Upper lobe of left lung (tissue), 4 donors: ENCODE data around the gene ERFL.

Experiments
- CTCF ChIP-seq, 6 experiments: fragments of 450-650 bp in 4 of 6; fragments of 200-600 bp in 2 of 6; sonication (generic) in 2 of 6; IDR thresholded peaks; one replicate each; pipeline ENCODE4 v1.5.1; 2016 to 2019; ENCODE audit warnings: antibody characterized with exemption in 6 of 6
- EP300 ChIP-seq, 4 donors: sonication (generic); formaldehyde crosslinking; IDR thresholded peaks; one replicate each; pipeline ENCODE4 v1.5.1; 2017; ENCODE audit warnings: antibody characterized with exemption in 4 of 4, control low read depth in 2 of 4

DNA sequence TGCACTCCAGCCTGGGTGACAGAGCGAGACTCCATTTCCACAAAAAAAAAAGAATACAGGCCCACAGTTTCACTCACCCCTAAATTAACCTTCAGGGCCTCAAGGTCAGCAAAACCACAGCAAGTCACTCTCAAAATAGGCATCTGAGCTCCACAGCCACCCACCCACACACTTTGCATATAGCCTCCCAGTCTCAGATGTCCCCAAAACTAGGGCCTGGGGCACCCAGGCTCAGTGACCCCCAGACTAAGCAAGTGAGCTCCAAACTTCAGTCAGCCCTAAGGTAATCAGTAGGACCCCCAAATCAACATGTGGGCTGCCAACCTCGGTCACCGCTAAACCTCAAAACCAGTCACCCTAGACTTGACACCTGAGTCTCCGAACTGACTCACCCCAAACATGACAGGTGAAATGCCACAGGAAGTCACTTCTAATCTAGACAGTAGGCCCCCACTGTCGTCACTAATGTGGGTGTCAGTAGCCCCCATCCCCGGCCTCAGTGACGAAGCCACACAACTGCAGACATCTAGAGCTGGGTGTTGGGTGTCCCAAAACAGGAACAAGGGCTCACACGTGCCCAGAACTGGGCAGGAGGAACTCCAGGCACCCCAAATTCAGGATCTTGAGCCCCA, 17.0 kb upstream of the ERFL start:
- no peak for TF ChIP-seq CTCF (IDR thresholded peaks at IDR 0.05)
- no peak for TF ChIP-seq EP300 (IDR thresholded peaks at IDR 0.05)
